Muscle of arm (tissue), 12 donors: Measurements from ENCODE around the gene AHDC1. TPM values are rescaled to one million over a fixed set of nuclear protein-coding genes. Genes with fewer than 3 reads are reported as not detected.
A peak's percentile ranks its signal among the peaks of the same experiment; 100 is the strongest.
"Not testable (repeated sequence)": the region's sequence is repeated elsewhere in the genome, so short reads cannot be mapped to it uniquely, and the experiment has no call there.

Experiments
- DNase-seq: peaks from one replicate; pipeline ENCODE4 v3.0.0-alpha.2; 2013
- polyA plus RNA-seq, 12 donors: library from polyadenylated mRNA; unstranded; fragments of 120-200 nt; gene quantifications; one replicate each; pipeline ENCODE4 v1.2.1, GENCODE V29; 2013; ENCODE audit not compliant: insufficient read length in 12 of 12

AHDC1 gene
- polyA plus RNA-seq, 12 donors: 67.2 to 136 (median 80.7) TPM; not detected in 1

DNA sequence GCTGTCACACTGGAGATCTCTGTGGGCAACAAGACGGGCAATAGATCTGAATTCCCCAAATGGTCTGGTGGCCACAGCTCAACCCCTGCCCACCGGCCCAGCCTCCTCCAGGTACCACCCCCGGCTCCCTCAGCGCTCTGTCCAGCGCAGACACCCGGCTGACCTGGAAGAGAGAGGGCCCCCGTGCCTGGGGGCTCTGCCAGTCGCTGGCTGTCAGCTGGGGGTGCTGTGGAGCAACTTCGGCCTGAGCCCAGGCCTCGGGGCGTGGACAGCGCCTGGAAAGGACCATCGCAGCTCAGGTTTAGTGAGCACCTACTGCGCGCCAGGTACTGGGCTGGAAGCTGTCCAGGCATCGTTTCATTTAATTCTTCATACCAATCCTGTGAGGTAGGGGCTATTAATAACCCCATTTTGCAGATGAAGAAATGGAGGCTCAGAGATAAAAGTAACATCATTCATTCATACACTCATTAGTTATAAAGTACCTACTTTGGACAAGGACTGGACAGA is 51.0 kb downstream of the AHDC1 start:
- DNase-seq: no peak

DNA sequence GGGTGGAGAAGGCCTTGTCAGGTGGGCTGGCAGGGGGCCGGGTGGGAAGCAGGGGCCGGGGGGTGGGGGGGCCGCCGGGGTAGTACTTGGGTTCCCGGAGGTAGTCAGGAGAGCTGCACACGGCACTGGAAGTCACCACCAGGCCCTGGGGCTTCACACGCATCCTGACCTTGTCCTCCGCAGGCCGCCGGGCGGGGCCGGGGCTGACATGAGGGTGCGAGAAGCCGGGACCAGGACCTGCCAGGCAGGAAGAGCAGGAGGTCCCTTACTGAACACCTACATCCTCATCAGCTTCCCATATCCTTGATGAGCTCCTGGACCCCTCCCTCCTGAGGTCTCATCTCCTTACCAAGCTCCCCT is 52.0 kb downstream of the AHDC1 start:
- DNase-seq: no peak

- DNase-seq: no peak
Measured at GRCh38 chr1:27551170-27551952, 52.6 kb downstream of the AHDC1 start.

DNA sequence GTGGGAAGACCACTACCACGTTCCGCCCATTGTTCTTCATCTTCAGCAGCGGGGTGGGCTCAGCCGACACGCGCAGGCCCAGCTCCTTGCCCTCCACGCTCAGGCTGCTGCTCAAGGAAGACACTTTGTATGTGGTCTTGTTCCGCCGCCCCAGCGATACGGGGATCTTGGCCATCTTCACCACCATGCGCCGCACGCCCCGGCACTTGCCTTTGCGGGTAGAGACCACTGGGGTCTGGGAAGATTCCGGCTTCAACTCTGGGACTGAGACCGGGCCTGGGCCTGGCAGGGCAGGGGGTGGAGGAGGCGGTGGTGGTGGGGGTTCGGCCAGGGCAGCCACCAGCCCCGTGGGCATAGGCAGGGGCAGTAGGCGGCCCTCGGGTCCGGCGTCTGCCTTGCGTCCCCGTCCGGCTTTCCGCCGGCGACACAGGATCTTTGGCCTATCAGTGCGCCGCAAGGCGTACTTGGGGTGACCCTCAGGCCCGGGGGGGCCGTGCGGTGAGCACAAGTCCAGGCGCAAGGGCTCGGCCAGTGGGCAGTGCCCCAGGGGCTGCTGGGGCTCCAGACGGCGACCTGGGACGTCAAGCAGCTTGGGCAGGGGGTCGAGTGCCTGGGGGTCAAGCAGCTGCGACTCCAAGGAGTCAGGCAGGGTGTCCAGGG is 53.3 kb downstream of the AHDC1 start:
- no peak for DNase-seq

DNA sequence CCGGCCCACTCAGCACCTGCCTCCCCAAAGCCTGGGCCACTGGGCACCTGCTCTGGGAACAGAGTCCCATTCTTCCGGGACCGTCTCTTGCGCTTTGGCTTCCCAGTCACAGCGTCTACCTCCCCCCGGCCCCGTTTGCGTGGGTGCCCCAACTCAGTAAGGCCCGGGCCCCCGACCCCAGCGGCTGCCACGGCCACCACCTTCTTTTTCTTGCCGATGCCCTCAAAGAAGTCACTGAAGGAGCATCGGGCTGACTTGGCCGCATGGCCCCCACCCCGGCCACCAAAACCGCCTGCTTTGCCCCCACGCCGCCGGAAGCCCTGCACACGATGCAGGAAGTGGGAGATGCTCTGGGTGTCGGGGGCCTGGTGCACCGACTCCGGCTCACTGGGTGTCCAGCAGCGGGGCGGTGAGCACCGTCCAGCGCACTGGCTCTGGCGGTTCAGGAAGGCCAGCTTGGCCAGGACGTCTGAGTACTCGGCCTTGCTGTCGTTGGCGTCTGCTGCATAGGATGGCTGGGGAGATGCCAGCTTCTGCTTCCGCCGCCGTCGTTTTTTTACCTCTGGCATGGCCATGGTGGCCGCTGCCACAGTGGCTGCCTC is 54.0 kb downstream of the AHDC1 start:
- DNase-seq: no peak

DNA sequence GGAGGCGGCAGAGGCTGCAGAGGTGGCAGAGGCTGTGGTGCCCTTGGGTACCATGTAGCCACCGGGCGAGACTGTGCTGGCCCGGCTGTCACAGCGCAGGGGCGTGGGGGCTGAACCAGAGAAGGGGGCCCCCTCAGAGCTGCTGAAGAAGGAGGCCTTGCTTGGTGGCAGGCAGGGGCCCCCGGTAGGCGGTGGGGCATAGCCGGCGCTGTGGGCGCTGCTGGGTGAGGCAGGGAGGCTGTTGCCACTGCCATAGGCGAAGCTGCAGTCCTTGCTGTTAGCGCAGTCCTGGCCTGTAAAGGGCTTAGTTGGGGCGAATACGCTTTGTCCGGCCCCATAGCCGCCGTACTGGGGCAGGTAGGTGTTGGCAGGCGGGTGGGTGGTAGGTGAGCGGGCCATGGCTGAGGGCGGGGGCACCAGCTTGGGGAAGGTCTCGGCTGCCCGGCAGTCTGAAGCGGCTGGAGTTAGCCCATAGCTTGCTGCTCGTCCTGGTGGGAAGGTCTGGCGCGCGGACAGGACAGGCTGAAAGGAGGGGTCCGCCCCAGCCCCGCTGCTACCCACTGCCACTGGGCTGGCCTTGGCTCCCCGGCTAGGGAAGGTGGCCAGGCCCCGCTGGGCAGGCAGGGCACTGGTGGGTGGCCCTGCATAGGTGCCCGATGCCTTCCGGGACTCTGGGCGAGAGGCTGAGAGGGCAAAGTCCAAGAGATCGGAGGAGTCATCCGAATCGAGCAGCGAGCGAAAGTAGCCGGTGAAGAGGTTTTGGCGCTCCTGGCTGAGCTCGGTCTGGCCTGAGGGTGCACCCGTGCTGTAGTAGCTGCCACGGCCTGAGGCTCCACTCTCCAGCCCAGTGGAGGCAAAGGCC is 54.9 kb downstream of the AHDC1 start:
- DNase-seq: no peak

DNA sequence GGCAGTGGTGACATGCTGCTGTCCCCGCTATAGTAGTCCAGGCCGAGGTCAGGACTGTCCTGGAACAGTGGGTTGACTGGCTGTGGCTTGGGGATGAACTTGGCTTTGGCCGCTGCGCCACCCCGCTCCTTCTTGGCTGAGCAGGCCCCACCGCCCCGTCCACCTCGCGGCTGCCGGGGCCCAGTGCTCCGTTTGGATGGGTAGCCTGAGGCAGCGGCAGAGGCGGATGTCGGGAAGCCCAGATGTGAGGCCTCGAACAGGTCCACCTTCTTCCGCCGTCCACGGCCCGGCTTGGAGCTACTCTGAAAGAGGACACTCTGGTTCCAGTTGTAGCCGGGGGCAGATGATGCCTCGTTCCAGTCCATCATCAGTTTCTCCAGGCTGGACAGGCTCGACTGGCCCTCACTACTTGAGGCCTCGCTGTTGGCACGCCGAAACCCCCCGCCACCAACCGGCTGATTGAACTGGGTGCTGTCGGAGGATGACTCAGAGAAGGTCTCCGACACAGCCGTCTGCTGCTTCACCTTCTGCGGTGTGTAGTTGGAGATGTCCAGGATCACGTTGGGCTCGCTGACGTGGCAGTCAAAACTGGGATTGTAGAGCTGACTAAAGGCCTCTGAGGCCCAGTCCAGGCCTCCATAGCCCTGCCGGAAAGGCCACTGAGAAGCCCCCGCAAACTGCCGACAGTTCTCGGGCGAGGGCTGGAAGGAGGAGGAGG is 55.6 kb downstream of the AHDC1 start:
- DNase-seq: no peak

GRCh38 chr1:27547220-27548116 is 56.5 kb downstream of the AHDC1 start:
- no peak for DNase-seq

GRCh38 chr1:27545876-27546275 is 58.1 kb downstream of the AHDC1 start:
- no peak for DNase-seq

DNA sequence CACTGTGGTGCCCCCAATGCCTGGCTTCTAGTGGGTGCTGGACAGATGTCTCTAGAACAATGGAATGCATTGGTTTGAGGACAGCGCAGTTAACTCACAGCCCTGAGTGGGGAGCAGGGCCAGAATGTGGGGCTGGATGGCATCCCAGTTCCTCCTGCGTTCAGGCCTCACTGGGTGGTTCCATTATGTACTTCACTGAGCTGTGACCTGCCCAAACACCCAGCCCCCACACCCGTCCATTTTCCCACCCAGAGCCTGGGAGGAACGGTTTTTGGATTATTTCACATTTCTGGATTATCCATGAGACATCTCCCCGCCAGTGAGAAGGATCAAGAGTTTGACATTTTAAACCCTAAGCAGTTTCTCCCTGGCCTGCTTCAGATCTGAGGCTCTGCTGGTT is 58.7 kb downstream of the AHDC1 start:
- peak; percentile 84 for DNase-seq

DNA sequence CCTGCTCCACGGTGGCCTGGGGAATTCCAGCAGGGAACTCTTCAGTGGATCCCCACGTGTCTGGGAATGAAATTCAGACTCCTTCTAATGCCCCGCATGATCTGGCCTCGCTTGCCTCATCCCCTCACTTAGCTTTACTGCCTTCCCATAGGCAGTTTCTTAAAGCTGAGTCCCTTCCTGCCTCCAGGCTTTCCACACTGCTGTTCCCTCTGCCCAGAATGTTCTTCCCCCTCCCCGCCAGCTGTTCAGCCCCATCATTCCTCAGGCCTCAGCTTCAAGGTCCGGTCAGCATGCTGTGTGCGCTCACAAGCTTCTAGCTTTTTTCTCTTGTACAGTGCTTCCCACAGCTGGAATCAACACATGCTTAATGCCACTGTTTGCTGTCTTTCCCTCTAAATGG is 59.1 kb downstream of the AHDC1 start:
- DNase-seq: no peak

DNA sequence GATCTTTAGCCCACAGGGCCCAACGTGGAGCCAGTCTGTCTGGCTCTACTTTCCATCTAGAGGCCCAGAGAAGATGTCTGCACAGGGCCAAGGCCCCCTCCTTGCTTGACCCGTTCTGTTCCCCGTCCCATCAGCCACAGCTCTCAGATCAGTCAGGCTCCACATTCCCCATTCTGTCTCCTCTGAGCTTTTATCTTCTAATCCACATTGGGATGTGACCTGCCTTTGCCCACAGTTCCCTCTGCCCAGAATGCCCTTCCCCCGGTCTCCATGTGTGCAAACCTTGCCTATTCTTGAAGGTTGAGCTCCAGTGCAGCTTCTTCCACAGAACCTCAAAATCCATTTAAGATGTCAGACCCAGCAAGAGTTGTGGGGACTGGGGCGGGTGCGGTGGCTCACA is 60.7 kb downstream of the AHDC1 start:
- no peak for DNase-seq

DNA sequence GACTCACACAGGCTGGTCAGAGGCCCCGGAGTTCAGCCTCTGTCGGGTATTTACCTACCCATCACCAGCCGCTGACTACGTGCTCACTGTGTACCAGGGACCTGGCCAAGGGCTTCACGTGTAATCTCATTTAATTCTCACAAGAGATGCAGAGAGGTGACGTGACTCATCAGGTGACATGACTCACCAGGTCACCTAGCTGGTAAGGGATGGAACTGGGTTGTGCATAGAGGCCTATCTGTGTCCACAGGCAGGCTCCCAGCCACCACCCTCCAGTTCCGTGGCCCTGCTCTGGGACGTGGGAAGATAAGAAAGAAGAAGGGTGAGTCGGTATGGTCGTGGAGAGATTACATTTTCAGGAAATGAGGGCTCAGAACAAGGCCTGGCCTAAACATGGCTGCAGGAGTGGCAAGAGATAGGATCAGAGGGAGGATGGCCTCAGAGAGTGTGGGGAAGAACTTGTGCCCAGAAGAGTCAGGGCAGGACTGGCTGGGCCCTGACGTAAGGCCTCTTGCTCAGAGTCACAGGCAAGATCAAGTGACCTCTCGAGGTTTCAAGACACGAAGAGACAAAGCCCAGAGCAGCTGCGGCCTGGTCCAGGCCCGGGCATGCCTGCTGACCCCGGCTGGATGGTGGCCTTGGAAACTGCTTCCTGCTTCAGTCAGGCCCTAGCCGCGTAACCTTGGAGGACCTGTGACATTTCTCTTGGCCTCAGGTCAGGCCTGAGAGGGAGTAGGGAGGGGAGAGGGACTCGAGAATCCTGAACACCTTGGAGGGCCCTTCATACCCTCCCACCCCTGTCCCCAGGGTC is 61.3 kb downstream of the AHDC1 start:
- DNase-seq: no peak

GRCh38 chr1:27539901-27540861 is 63.8 kb downstream of the AHDC1 start:
- DNase-seq: no peak

DNA sequence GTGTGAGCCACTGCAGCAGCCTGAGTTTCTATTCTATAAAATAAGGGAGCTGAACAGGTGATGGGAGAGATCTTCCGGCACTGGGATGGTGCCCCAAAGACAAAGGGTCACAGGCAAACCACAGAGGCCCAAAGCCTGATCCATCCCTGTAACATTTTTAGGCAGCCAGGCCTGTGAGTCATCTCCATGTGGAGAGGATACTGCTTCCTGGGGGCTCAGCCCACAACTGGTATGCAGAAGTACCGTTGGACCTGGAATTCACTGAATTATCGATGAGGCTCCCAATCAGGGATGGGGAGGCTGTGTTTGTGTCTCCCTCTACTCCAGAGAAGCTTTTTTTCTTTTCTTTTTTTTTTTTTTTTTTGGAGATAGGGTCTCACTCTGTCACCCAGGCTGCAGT is 65.2 kb downstream of the AHDC1 start:
- DNase-seq: no peak

DNA sequence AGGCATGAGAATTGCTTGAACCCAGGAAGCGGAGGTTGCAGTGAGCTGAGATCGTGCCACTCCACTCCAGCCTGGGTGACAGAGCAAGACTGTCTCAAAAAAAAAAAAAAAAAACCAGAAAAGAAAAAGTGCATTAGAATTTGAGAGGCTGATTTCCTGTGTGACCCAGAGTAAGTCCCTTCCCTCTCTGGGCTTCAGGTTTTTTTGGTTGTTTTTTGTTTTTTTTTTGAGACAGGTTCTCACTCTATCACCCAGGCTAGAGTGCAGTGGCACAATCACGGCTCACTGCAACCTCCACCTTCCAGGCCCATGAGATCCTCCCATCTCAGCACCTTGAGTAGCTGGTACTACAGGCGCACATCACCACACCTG is 65.7 kb downstream of the AHDC1 start:
- DNase-seq: not testable (repeated sequence)

DNA sequence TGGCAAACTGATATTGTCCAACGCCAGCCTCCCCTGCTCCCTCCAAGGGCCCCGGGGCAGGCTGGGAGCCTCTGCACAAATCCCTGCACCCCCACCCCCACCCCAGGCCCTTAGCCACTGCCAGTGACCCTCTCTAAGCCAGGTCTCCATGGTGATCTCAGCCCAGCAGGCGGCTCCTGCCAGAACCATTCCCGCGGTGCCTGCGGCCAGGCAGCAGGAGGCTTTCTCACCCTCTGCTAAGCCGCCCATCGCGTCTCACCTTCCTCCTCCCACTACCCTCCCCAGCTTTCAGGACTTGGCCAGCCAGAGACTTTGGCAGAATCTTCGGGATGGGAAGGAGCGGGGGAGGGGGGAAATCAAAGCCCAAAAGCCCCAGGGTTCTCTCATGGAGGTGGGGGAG is 67.2 kb downstream of the AHDC1 start:
- DNase-seq: peak; percentile 72
